Activated CD8-positive, alpha-beta memory T cell treated with anti-CD3 and anti-CD28 coated beads, Interleukin-2, amount 50 U/mL, for 48 hours (primary cell): ENCODE measurements around the gene ITIH4.

ENCODE experiments used
- DNase-seq: peaks from one replicate; pipeline ENCODE4 v3.0.0-alpha.2; 2020

The ITIH4 gene

GRCh38 chr3:52847726-52848125, 17.3 kb upstream of the ITIH4 start:
- no peak for DNase-seq

GRCh38 chr3:52847241-52847640, 16.8 kb upstream of the ITIH4 start:
- no peak for DNase-seq

DNA sequence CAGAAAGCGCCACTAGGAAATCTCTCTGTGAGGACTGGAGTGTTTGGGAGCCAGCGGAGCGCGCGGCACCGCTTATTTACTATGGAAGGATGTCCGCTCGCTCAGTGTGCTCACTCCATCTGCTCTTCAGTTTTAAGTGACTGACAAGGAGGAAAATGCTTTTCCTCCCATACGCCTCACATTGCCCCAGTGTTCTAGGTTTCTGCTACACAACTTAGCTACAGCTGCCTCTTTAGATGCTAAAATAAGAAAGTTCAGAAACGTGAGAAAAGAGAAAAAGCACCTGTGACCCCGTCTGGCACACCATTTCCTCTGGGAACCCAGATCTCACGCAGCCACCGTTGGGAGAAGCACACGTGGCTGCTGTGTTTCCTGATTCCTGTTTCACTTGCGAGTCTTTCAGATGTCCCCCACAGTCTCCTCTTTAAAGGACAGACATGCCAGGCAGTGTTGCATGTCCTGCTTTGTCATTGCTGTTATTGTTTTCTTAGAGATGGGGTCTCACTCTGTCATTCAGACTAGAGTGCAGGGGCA, 16.0 kb upstream of the ITIH4 start:
- DNase-seq = no peak

GRCh38 chr3:52845691-52846431, 15.4 kb upstream of the ITIH4 start:
- no peak for DNase-seq

DNA sequence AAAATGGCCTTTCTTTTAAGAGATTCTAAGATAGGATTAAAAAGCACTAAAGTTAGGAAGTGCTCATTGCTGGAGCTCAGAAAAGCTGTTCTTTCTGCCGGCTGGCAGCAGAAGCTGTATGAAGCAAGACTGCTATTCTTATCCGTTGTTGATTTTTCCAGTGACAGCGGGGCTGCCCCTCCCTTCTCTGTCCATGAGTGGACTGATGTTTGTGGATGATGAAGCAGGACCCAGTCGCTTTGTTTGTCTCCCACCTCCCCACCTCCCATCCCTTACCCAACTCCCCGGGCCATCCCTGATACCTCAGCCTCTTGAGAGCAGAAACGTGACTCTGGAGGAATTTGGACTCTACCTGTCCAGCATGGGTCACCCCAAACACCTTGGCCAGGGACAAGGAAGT, 14.7 kb upstream of the ITIH4 start:
- no peak for DNase-seq

DNA sequence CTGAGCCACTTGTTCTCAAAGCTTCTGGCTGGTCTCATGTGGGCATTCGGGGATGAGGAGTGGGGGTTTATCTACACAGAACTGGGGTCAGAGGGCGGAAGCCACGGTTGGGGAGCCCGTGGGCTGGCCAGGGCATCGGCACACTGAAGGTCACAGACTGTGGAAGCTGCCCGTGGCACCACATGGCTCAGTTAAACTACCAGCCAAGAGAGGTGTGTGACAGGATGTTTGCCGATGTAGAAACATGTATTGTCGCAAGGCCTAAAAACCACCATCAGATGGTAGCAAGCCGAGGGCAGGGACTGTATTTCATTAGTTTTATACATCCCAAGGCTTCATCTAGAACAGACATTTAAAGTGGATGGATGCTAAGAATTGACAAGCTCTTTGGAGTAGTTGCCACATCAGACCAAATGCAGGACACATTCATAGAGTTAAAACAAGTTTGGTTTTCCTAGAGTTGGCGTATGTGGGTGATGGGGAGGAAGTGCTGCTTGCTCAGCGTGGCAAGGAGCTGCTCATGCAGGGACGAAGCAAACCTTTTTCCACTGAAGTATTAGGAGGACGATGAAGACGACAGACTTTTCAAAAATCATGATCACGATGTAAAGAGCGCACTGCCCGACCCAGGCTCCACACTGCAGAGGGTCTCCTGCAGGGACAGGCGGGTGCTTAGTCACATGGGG, 14.0 kb upstream of the ITIH4 start:
- no peak for DNase-seq

GRCh38 chr3:52843881-52844280, 13.4 kb upstream of the ITIH4 start:
- DNase-seq = no peak

DNA sequence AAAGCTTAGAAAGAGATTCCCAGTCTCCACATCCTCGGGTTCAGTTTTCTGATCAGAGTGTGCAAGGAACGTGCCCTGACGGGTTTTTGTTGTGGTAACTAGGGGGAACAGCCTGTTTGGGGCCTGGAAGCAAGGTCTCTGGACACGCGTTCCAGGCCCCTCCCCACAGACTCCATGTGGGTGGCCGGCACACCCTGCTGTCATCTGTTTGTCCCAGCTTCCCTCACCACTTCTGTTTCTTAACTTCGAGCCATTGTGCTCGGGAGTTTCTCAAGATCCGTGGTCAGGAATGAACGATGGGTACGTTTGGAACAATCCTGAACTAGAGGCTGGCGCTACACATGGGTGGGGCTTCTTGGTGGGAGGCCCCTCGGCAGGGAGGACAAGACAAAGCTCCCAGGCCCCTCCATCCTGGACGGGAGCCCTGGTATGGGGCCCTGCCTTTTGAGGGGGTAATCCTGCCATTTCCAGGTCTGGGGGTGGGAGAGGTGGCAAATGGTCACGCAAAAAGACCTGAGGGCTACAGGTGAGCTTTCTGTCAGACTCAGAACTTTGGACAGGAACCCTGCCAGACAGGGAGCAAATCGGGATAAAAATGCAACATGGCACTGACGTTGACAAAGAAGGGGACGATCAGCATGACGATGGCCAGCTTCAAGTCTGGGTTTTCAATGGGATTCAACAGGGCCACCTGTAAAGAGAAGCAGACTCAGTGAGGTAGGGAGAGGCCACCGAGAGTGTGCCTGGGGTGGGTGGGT, 12.8 kb upstream of the ITIH4 start:
- no peak for DNase-seq

DNA sequence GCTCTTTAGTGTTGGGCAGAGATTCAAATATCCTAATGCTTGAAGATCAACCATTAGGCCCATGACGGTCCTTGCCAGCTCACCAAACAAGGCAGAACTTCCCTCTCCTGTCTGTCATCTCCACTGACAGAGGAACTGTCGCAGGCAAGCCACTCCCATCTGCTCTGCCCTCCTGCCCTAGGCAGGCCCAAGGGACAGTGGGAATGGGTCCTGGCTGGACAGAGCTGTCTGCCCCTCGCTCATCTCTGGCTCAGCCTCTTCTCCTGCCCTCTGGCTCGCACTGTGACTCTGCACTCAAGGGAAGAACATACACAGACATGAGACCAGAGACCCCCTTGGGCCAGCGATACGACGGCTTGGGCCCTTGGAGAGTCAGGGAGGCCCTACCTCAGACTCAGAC, 12.0 kb upstream of the ITIH4 start:
- no peak for DNase-seq

DNA sequence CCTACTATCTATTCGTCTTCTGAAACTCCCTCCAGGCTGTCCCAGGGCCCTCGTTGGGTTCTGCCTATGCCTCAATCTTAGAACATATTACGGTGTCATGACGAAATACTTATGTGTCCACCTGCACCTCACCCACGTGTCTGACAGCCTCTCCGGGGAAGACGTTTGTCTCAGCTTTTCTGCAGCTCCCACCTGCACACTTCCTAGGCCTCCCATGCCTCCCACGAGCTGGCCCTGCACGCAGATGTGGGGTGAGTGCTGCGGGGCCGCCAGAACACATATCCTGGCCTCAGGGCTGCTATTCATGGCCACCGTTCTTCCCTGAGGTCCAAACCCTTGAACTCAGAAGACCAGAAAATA, 11.5 kb upstream of the ITIH4 start:
- DNase-seq = no peak

DNA sequence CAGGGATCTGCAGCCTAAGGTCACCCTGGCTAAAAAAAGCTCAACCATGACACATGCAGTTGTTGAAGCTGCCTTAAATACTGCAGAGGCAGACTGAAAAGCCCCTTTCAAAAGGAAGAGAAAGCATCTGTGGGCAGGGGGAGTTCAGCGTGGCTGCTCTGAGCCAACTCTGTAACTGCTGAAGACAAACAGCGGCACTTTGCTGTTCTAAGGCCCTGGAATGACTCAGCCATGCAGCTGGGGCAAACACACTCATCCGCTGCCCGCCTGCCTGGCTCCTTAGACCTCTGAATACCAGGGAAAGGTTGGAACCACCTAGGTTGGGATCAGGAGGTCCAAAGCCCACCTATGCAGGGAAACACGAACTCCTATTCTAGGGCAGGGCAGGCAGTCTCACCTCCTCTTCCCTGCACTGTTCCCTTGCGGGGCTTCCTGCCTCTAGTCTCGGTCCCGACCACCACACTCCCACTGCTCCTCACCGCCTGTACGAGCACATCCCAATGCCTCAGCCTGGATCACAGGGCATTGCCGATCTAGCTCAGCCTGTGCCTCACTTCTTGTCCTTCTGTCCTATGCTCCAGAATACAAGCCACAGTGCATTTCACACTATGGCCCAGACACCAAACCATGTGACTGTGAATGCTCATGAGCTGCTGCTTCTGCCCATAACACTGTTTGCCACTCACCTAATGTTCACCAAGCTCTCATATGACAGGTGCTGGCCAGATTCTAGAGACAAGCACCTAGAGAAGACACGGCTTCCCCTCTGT, 10.9 kb upstream of the ITIH4 start:
- DNase-seq = no peak

DNA sequence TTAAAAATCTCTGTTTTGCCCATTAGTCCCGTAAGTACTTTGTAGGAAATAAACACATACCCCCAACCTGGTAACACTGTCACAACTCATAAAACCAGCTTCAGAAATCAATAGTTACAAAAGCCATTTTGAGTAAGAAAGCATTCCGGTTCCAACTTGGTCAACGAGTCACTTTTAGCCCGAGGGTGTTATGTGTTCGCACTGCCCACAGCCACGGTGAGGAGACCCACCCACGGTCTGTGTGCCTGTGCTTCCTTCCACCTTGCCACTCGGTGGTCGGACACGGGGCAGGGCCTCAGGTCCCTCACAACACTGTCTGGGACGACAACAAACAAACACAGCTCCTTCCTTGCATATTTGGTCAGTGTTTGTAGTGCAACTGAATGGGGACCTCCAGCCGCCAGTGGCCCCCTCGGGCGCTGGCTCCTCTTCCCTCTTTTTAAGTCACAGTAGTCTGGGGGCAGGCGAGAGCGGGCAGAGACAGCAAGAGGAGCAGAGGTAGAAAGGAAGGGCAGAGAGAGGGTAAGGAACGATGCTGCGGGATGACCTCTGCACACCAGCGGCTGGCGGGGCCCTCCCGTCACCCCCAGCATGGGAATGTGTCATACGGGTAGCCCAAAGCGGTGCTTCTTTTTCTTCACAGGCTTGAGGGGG, 9.5 kb upstream of the ITIH4 start:
- DNase-seq = no peak

DNA sequence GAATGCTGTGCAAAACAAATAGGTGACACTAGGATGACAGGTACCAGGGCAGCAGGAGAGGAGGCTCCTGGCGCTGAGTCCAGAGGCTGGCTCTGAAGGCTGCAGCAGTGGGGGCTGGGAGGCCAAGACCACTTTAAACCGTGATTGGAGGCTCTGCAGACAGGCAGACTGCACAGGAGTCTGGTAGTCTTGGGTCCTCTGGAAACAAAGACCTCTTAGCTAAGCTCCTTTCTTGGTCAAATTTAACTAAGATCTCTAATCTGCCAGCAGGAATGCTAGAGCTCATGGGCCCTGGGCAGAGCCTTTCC, 8.8 kb upstream of the ITIH4 start:
- DNase-seq = no peak

- DNase-seq = no peak
These were observed 8.2 kb upstream of the ITIH4 start for GRCh38 chr3:52838561-52839267.

GRCh38 chr3:52836986-52837385, 6.5 kb upstream of the ITIH4 start:
- DNase-seq = no peak

GRCh38 chr3:52836471-52836845, 6.0 kb upstream of the ITIH4 start:
- DNase-seq = no peak

GRCh38 chr3:52835766-52836470, 5.4 kb upstream of the ITIH4 start:
- no peak for DNase-seq

DNA sequence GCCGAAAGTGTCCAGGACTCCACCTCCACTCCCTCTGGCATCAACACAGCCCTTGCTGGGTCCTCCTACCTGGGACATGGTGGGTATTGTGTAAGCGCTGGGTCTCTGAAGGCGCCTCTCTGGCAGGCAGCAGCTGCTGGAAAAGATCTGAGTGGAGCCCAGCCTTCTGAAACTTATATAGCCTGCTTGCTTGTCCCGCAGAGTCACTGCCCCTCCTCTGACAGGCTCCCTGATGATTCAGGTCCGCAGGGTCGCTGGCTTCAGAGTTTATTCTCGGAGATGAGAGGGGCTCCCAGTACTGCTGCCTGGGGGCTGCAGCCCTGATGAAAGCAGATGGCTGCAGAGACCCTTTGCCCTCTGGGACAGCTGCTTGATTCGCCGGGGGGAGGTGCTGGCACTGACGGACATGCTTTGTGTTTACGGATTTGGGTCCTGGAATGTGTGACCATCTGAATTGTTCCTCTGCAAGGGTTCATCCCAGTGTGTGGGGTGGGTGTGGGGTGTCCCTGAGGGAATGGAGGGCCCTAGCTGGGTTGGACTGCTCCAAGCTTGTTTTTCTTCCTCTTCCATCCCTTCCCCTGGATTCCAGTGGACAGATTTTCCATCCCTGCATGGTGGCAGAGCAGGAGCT, 4.5 kb upstream of the ITIH4 start, which contains the start of gene MUSTN1:
MUSTN1 (minus strand) TSS at position 149 of the 631 bp plus-strand sequence; CDS start at position 78, 71 bp downstream.
- DNase-seq = no peak

DNA sequence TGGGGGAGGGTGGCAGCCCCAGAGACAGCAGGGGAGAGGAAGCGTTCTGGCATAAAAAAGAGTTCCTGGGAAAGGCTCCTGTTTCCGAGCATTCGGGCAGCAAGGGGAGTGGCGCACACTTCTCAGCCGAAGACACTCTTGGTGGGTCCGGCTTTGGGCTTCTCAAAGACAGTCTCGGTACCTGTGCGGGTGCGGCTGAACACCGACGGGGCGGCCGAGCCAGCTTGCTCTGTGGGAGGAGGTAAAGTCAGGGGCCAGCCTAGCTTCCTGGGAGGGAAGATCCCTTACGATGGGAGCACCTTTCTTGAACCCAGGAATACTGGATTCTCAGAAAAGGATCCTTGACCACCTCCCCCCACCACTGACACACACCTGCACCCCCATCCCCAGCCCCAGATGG, 2.7 kb upstream of the ITIH4 start:
- DNase-seq = no peak

- no peak for DNase-seq
These were observed 1.2 kb upstream of the ITIH4 start for GRCh38 chr3:52831500-52832301.
